T47D (cell line): ENCODE results near the gene FADS3.

ENCODE experiments used
- DNase-seq, 2 experiments: peaks; one replicate each; pipeline versions ENCODE4 v3.0.0 to v3.0.0-alpha.2; 2011 to 2012; ENCODE audit warnings: low read depth in 1 of 2, low spot score in 1 of 2
- JUND ChIP-seq: IDR thresholded peaks from 2 replicates; pipeline ENCODE4 v1.6.1; 2012; ENCODE audit warnings: low read depth
- in situ Hi-C: cut with HindIII; loops from 2 replicates; pipeline ENCODE4 v1.10.0; 2016; ENCODE audit warnings: low sequenced_read_pairs, low pct_unique_long_range_greater_than_20kb

FADS3 gene

GRCh38 chr11:61903845-61904244 is 12.5 kb upstream of the FADS3 start:
- no peak for DNase-seq
- in situ Hi-C loops = no loop called here
- no peak for TF ChIP-seq JUND

GRCh38 chr11:61902313-61902712 is 11.0 kb upstream of the FADS3 start:
- in situ Hi-C loops = no loop called here
- DNase-seq = no peak
- no peak for TF ChIP-seq JUND

GRCh38 chr11:61901397-61901796 is 10.1 kb upstream of the FADS3 start:
- in situ Hi-C loops = no loop called here

GRCh38 chr11:61900251-61900650 is 8.9 kb upstream of the FADS3 start:
- DNase-seq = no peak
- in situ Hi-C loops = no loop called here
- TF ChIP-seq JUND = no peak

More at GRCh38 chr11:61901397-61901796, 10.1 kb upstream of the FADS3 start:
- TF ChIP-seq JUND = no peak
- DNase-seq = no peak

- TF ChIP-seq JUND = no peak
- in situ Hi-C loops = no loop called here
- DNase-seq = peak; percentile 81 to 97
Observed at GRCh38 chr11:61899146-61899841, 7.9 kb upstream of the FADS3 start.

- TF ChIP-seq JUND = no peak
- DNase-seq = no peak
- in situ Hi-C loops = no loop called here
Observed at GRCh38 chr11:61898247-61898582, 6.9 kb upstream of the FADS3 start.

GRCh38 chr11:61897387-61898246 is 6.3 kb upstream of the FADS3 start:
- peak; percentile 72 to 87 for DNase-seq
- in situ Hi-C loops = no loop called here
- no peak for TF ChIP-seq JUND

GRCh38 chr11:61896665-61897386 is 5.5 kb upstream of the FADS3 start:
- in situ Hi-C loops = no loop called here
- DNase-seq = no peak

GRCh38 chr11:61895718-61896059 is 4.3 kb upstream of the FADS3 start:
- in situ Hi-C loops = no loop called here
- no peak for DNase-seq

More at GRCh38 chr11:61896665-61897386, 5.5 kb upstream of the FADS3 start:
- no peak for TF ChIP-seq JUND

GRCh38 chr11:61895046-61895717 is 3.8 kb upstream of the FADS3 start:
- TF ChIP-seq JUND = no peak
- no peak for DNase-seq
- in situ Hi-C loops = no loop called here

More at GRCh38 chr11:61895718-61896059, 4.3 kb upstream of the FADS3 start:
- TF ChIP-seq JUND = no peak

GRCh38 chr11:61893981-61894380 is 2.6 kb upstream of the FADS3 start:
- DNase-seq = no peak
- in situ Hi-C loops = no loop called here
- TF ChIP-seq JUND = no peak

- DNase-seq = no peak
- no peak for TF ChIP-seq JUND
- in situ Hi-C loops = no loop called here
Observed at GRCh38 chr11:61892085-61892370, 683 bp upstream of the FADS3 start.
